Karpas-422 (cell line): Measurements from ENCODE around the gene PLCB1. TPM values are rescaled to one million over a fixed set of nuclear protein-coding genes. Genes with fewer than 3 reads are reported as not detected.
"Not testable (repeated sequence)": the region's sequence is repeated elsewhere in the genome, so short reads cannot be mapped to it uniquely, and the experiment has no call there.

Experiments used
- DNase-seq: peaks from one replicate; pipeline ENCODE4 v3.0.0-alpha.2; 2015
- H2AFZ ChIP-seq: fragments of 200-600 bp; sonication (generic); 2 replicates; pipeline ENCODE4 v1.6.1; 2014; ENCODE audit warnings: antibody characterized with exemption, low read length, mixed read lengths
- H3K27ac ChIP-seq: fragments of 200-600 bp; sonication (generic); 2 replicates; pipeline ENCODE4 v1.5.1; 2014; ENCODE audit warnings: mild to moderate bottlenecking, low read length, moderate library complexity
- H3K27me3 ChIP-seq: fragments of 200-600 bp; sonication (generic); 2 replicates; pipeline ENCODE4 v1.6.1; 2014; ENCODE audit warnings: low read length, mixed read lengths
- H3K36me3 ChIP-seq: fragments of 200-600 bp; sonication (generic); 2 replicates; pipeline ENCODE4 v1.6.1; 2014; ENCODE audit warnings: low read length, mixed read lengths; ENCODE audit not compliant: insufficient read depth
- H3K4me1 ChIP-seq: fragments of 200-600 bp; sonication (generic); 2 replicates; pipeline ENCODE4 v1.6.1; 2014; ENCODE audit warnings: mild to moderate bottlenecking, low read length, mixed read lengths
- H3K4me2 ChIP-seq: fragments of 200-600 bp; sonication (generic); 2 replicates; pipeline ENCODE4 v1.6.1; 2014; ENCODE audit warnings: low read length, low read depth, mild to moderate bottlenecking; ENCODE audit not compliant: poor library complexity, severe bottlenecking
- H3K4me3 ChIP-seq: fragments of 200-600 bp; sonication (generic); 2 replicates; pipeline ENCODE4 v1.5.1; 2014; ENCODE audit warnings: mild to moderate bottlenecking, antibody characterized with exemption, low read length, mixed read lengths
- H3K79me2 ChIP-seq: fragments of 200-600 bp; sonication (generic); 2 replicates; pipeline ENCODE4 v1.6.1; 2014; ENCODE audit warnings: mild to moderate bottlenecking, low read length, mixed read lengths
- H3K9ac ChIP-seq: fragments of 200-600 bp; sonication (generic); 2 replicates; pipeline ENCODE4 v1.6.0; 2014; ENCODE audit warnings: low read length
- H3K9me2 ChIP-seq: fragments of 200-600 bp; sonication (generic), shearing (Covaris generic); replicated peaks from 2 replicates; pipeline ENCODE4 v1.6.0; 2014; ENCODE audit warnings: mild to moderate bottlenecking, low read length, moderate library complexity; ENCODE audit not compliant: insufficient read depth
- H3K9me3 ChIP-seq: fragments of 300-700, 200-600 bp; sonication (generic); 2 replicates; pipeline ENCODE4 v1.6.1; 2014; ENCODE audit warnings: low read length, mixed read lengths
- H4K20me1 ChIP-seq: fragments of 200-600 bp; sonication (generic); 2 replicates; pipeline ENCODE4 v1.6.1; 2014; ENCODE audit warnings: mild to moderate bottlenecking, antibody characterized with exemption, low read length, low read depth; ENCODE audit not compliant: insufficient read depth
- total RNA-seq: library from RNA; depleted of rRNA; stranded (reverse); fragments of >200 nt; shearing (Covaris generic); gene quantifications from 2 replicates; pipeline ENCODE4 v1.2.3, GENCODE V29; 2014; ENCODE audit warnings: low replicate concordance

PLCB1 gene
- total RNA-seq, 1 experiment from 2014 or later = 0.82 TPM

GRCh38 chr20:8447262-8448120 lies 315.4 kb downstream of the PLCB1 start:
- Histone ChIP-seq H3K79me2 (no peaks in the 10 kb centered on the region), H3K27me3 (no peaks in the 10 kb centered on the region), H2AFZ (no peak overlapping the region), H4K20me1 (no peaks in the 10 kb centered on the region), H3K4me1 (no peaks in the 10 kb centered on the region), H3K4me3 (no peak overlapping the region), H3K36me3 (no peaks in the 10 kb centered on the region), H3K9ac (no peak overlapping the region), H3K9me2 (no peaks in the 10 kb centered on the region), H3K9me3 (no peaks in the 10 kb centered on the region), H3K4me2 (no peak overlapping the region), H3K27ac (no peak overlapping the region)
- no peak for DNase-seq

GRCh38 chr20:8449123-8449522 lies 317.1 kb downstream of the PLCB1 start:
- Histone ChIP-seq H3K9ac (no peak overlapping the region), H4K20me1 (no peaks in the 10 kb centered on the region), H3K4me1 (no peaks in the 10 kb centered on the region), H3K27ac (no peak overlapping the region), H3K36me3 (no peaks in the 10 kb centered on the region), H3K79me2 (no peaks in the 10 kb centered on the region), H3K9me3 (no peaks in the 10 kb centered on the region), H3K4me3 (no peak overlapping the region), H3K9me2 (no peaks in the 10 kb centered on the region), H3K27me3 (no peaks in the 10 kb centered on the region), H2AFZ (no peak overlapping the region), H3K4me2 (no peak overlapping the region)
- DNase-seq = no peak

- Histone ChIP-seq H3K27ac (no peak overlapping the region), H3K9me3 (no peaks in the 10 kb centered on the region), H3K9me2 (no peaks in the 10 kb centered on the region), H3K27me3 (no peaks in the 10 kb centered on the region), H3K4me1 (no peaks in the 10 kb centered on the region), H2AFZ (no peak overlapping the region), H3K9ac (no peak overlapping the region), H3K4me2 (no peak overlapping the region), H3K79me2 (no peaks in the 10 kb centered on the region), H3K36me3 (no peaks in the 10 kb centered on the region), H4K20me1 (no peaks in the 10 kb centered on the region), H3K4me3 (no peak overlapping the region)
- peak; percentile 70 for DNase-seq
These were observed 322.2 kb downstream of the PLCB1 start for GRCh38 chr20:8454137-8454712.

DNA sequence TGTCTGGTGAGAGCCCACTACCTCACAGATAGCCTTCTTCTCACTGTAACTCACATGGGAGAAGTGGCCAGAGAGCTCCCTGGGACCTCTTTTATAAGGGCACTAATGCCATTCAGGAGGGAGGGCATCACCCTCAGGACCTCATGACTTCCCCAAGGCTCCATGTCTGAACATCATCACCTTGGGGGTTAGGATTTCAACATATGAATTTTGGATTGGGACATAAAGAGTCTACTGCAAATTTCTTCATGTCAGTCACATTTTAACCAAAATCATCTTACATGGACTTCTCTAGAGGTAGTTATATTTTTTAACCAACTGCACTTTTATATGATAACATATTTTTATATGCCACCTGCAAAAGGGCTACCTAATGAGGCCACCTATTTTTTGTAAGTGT lies 324.7 kb downstream of the PLCB1 start:
- no peak overlapping the region for H3K27ac ChIP-seq
- H3K27me3 ChIP-seq = no peaks in the 10 kb centered on the region
- no peaks in the 10 kb centered on the region for H3K9me3 ChIP-seq
- no peaks in the 10 kb centered on the region for H3K79me2 ChIP-seq
- no peak overlapping the region for H3K4me2 ChIP-seq
- no peaks in the 10 kb centered on the region for H3K9me2 ChIP-seq
- no peaks in the 10 kb centered on the region for H3K36me3 ChIP-seq
- H3K4me3 ChIP-seq = no peak overlapping the region
- H3K4me1 ChIP-seq = no peaks in the 10 kb centered on the region
- no peak overlapping the region for H3K9ac ChIP-seq
- no peaks in the 10 kb centered on the region for H4K20me1 ChIP-seq
- DNase-seq = no peak
- H2AFZ ChIP-seq = no peak overlapping the region

GRCh38 chr20:8457978-8458377 lies 325.9 kb downstream of the PLCB1 start:
- H4K20me1 ChIP-seq = no peaks in the 10 kb centered on the region
- peak; percentile 14 for DNase-seq
- H3K4me2 ChIP-seq = no peak overlapping the region
- no peaks in the 10 kb centered on the region for H3K79me2 ChIP-seq
- no peaks in the 10 kb centered on the region for H3K4me1 ChIP-seq
- H3K9me3 ChIP-seq = no peaks in the 10 kb centered on the region
- H3K9ac ChIP-seq = no peak overlapping the region
- no peaks in the 10 kb centered on the region for H3K9me2 ChIP-seq
- H2AFZ ChIP-seq = no peak overlapping the region
- H3K4me3 ChIP-seq = no peak overlapping the region
- no peak overlapping the region for H3K27ac ChIP-seq
- H3K36me3 ChIP-seq = no peaks in the 10 kb centered on the region
- H3K27me3 ChIP-seq = no peaks in the 10 kb centered on the region

- H3K9me3 ChIP-seq = no peaks in the 10 kb centered on the region
- no peaks in the 10 kb centered on the region for H4K20me1 ChIP-seq
- H3K4me3 ChIP-seq = no peak overlapping the region
- no peaks in the 10 kb centered on the region for H3K4me1 ChIP-seq
- no peak overlapping the region for H3K27ac ChIP-seq
- H2AFZ ChIP-seq = no peak overlapping the region
- no peaks in the 10 kb centered on the region for H3K36me3 ChIP-seq
- peak; percentile 23 for DNase-seq
- H3K27me3 ChIP-seq = no peaks in the 10 kb centered on the region
- H3K4me2 ChIP-seq = no peak overlapping the region
- H3K79me2 ChIP-seq = no peaks in the 10 kb centered on the region
- H3K9me2 ChIP-seq = no peaks in the 10 kb centered on the region
- H3K9ac ChIP-seq = no peak overlapping the region
These were observed 329.1 kb downstream of the PLCB1 start for GRCh38 chr20:8461186-8461585.

DNA sequence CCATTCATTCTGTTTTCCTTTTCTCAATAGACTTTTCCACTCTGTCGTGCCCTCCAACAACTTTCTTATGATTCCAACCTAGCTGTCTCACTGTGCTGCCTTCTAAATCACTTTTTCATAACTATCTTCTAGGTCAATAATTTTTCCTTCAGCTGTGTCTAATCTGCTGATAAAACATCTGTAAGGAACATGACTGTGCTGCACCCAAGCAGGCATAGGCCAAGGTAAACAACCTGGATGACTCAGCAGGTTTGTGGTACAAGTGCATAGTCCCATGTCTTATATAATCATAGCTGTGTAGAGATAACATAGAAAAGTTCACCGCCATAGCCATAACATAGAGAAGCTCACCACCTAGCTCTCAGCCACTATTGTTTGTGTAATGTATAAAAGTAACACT lies 332.3 kb downstream of the PLCB1 start:
- no peak overlapping the region for H3K9ac ChIP-seq
- no peak overlapping the region for H3K4me3 ChIP-seq
- no peaks in the 10 kb centered on the region for H3K4me1 ChIP-seq
- H3K36me3 ChIP-seq = no peaks in the 10 kb centered on the region
- no peaks in the 10 kb centered on the region for H3K9me3 ChIP-seq
- no peak overlapping the region for H3K27ac ChIP-seq
- no peak overlapping the region for H3K4me2 ChIP-seq
- no peak for DNase-seq
- H4K20me1 ChIP-seq = no peaks in the 10 kb centered on the region
- no peaks in the 10 kb centered on the region for H3K79me2 ChIP-seq
- no peak overlapping the region for H2AFZ ChIP-seq
- no peaks in the 10 kb centered on the region for H3K9me2 ChIP-seq
- no peaks in the 10 kb centered on the region for H3K27me3 ChIP-seq

DNA sequence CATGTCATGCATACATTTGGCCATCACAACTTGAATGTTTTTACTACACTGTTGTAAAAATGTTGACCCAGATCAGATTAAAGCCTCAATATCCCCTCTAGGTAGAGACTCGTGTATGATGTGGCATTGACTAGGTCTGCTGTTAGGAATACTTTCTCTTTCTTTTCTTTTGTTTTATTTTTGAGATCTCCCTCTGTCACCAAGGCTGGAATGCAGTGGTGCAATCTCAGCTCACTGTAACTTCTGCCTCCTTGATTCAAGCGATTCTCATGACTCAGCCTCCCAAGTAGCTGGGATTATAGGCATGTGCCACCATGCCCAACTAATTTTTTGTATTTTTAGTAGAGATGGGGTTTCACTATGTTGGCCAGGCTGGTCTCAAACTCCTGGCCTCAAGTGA lies 334.7 kb downstream of the PLCB1 start:
- not testable (repeated sequence) for H3K36me3 ChIP-seq, DNase-seq, H3K4me1 ChIP-seq, H3K4me3 ChIP-seq, H3K27me3 ChIP-seq, H4K20me1 ChIP-seq, H3K9ac ChIP-seq, H3K9me3 ChIP-seq, H2AFZ ChIP-seq, H3K9me2 ChIP-seq, H3K79me2 ChIP-seq, H3K4me2 ChIP-seq, H3K27ac ChIP-seq
